Prostate gland (tissue), 2 donors: ENCODE measurements around the gene CCT7. TPM values are rescaled to one million over a fixed set of nuclear protein-coding genes. Genes with fewer than 3 reads are reported as not detected.

ENCODE experiments used
- DNase-seq: peaks from one replicate; pipeline ENCODE4 v3.0.0-alpha.2; 2019; ENCODE audit warnings: low spot score
- H3K27ac ChIP-seq, 2 donors: fragments of 200-600 bp; sonication (generic); 2 replicates each; pipeline ENCODE4 v1.5.1; 2017 to 2019
- H3K27me3 ChIP-seq: fragments of 200-600 bp; sonication (generic); replicated peaks from 2 replicates; pipeline ENCODE4 v1.5.1; 2019; ENCODE audit not compliant: insufficient read depth
- H3K36me3 ChIP-seq, 2 donors: fragments of 200-600 bp; sonication (generic); 1 replicate in 1 of 2; 2 replicates in 1 of 2; pipeline versions ENCODE4 v1.5.1 to v1.8.1; 2017 to 2019
- H3K4me1 ChIP-seq: fragments of 200-600 bp; sonication (generic); replicated peaks from 2 replicates; pipeline ENCODE4 v1.5.1; 2019
- H3K4me3 ChIP-seq, 2 donors: fragments of 200-600 bp; sonication (generic); 2 replicates each; pipeline ENCODE4 v1.5.1; 2017 to 2019
- H3K9me3 ChIP-seq: fragments of 200-600 bp; sonication (generic); 2 replicates; pipeline ENCODE4 v1.5.1; 2017
- CTCF ChIP-seq, 4 experiments: fragments of 200-600 bp in 2 of 4; fragments of 450-650 bp in 2 of 4; sonication (generic) in 2 of 4; IDR thresholded peaks; 1 replicate in 3 of 4; 2 replicates in 1 of 4; pipeline ENCODE4 v1.5.1; 2016 to 2019; ENCODE audit warnings: antibody characterized with exemption in 4 of 4, mild to moderate bottlenecking in 2 of 4, moderate library complexity in 2 of 4
- POLR2A ChIP-seq: fragments of 450-650 bp; IDR thresholded peaks from one replicate; pipeline ENCODE4 v1.6.1; 2016; ENCODE audit warnings: antibody characterized with exemption, mild to moderate bottlenecking
- POLR2AphosphoS5 ChIP-seq: sonication (generic); formaldehyde crosslinking; IDR thresholded peaks from one replicate; pipeline ENCODE4 v1.6.1; 2017; ENCODE audit warnings: antibody characterized with exemption
- WGBS: methylation state at CpG from one replicate; pipeline ENCODE4 v1.1.5; 2018; 5-methylcytosine and 5-hydroxymethylcytosine counted together
- intact Hi-C: fragments of 100-400 bp; cut with DNase I; formaldehyde crosslinking; loops from one replicate; pipeline ENCODE4 v1.14.2; 2022
- total RNA-seq, 2 donors: library from RNA; depleted of rRNA; stranded (reverse); fragments of >200 nt; gene quantifications; one replicate each; pipeline ENCODE4 v1.1.0, GENCODE V29; 2016

CCT7 gene
- total RNA-seq, 2 donors from 2014 or later: 206 to 242 TPM

GRCh38 chr2:73283545-73284295 is 49.6 kb downstream of the CCT7 start:
- H3K27ac ChIP-seq: no peak overlapping the region
- H3K4me3 ChIP-seq: peak overlapping the region; percentile 46 to 57
- intact Hi-C loops: no loop called here
- TF ChIP-seq CTCF (IDR thresholded peaks at IDR 0.05): no peak
- no peak for TF ChIP-seq POLR2A
- TF ChIP-seq POLR2AphosphoS5: no peak
- no peaks in the 10 kb centered on the region for H3K27me3 ChIP-seq
- no peak for DNase-seq
- 5% methylated on average over 39 of the region's 43 CpGs for whole genome bisulfite sequencing
- no peaks in the 10 kb centered on the region for H3K9me3 ChIP-seq
- H3K36me3 ChIP-seq: no peaks in the 10 kb centered on the region
- no peaks in the 10 kb centered on the region for H3K4me1 ChIP-seq

GRCh38 chr2:73284296-73285158 is 50.4 kb downstream of the CCT7 start, which contains the start of gene FBXO41:
FBXO41 (minus strand) TSS chr2:73284478; CDS start chr2:73269630, 14,848 bp downstream.
- DNase-seq: peak; percentile 18
- Histone ChIP-seq H3K9me3 (no peaks in the 10 kb centered on the region), H3K4me3 (peak within 1 kb of the TSS; percentile 46 to 57), H3K36me3 (no peaks in the 10 kb centered on the region), H3K27me3 (no peaks in the 10 kb centered on the region), H3K4me1 (no peaks in the 10 kb centered on the region), H3K27ac (no peak within 1 kb of the TSS)
- TF ChIP-seq POLR2A (no peak), POLR2AphosphoS5 (no peak), CTCF (IDR thresholded peaks at IDR 0.05) (no peak)
- WGBS: 3% methylated on average over 59 of the region's 69 CpGs
- intact Hi-C loops: no loop called here

GRCh38 chr2:73285159-73285739 is 51.1 kb downstream of the CCT7 start:
- 38% methylated on average over 5 of the region's 5 CpGs for WGBS
- H3K4me1 ChIP-seq: no peaks in the 10 kb centered on the region
- H3K27me3 ChIP-seq: no peaks in the 10 kb centered on the region
- intact Hi-C loops: no loop called here
- no peak overlapping the region for H3K4me3 ChIP-seq
- no peaks in the 10 kb centered on the region for H3K9me3 ChIP-seq
- no peak overlapping the region for H3K27ac ChIP-seq
- no peak for DNase-seq
- TF ChIP-seq CTCF (IDR thresholded peaks at IDR 0.05): no peak
- TF ChIP-seq POLR2A: no peak
- no peak for TF ChIP-seq POLR2AphosphoS5
- H3K36me3 ChIP-seq: no peaks in the 10 kb centered on the region

GRCh38 chr2:73286134-73286655 is 52.1 kb downstream of the CCT7 start:
- intact Hi-C loops: no loop called here
- Histone ChIP-seq H3K4me3 (no peak overlapping the region), H3K27ac (no peak overlapping the region), H3K4me1 (no peaks in the 10 kb centered on the region), H3K27me3 (no peaks in the 10 kb centered on the region), H3K36me3 (no peaks in the 10 kb centered on the region), H3K9me3 (no peaks in the 10 kb centered on the region)
- TF ChIP-seq POLR2A (no peak), CTCF (IDR thresholded peaks at IDR 0.05) (no peak), POLR2AphosphoS5 (no peak)
- no peak for DNase-seq
- WGBS: 88% methylated on average over 3 of the region's 3 CpGs
